GM19239 (cell line): Measurements from ENCODE around the gene MSI2.

Source experiments
- DNase-seq: peaks from one replicate; pipeline ENCODE4 v3.0.0; 2011; ENCODE audit warnings: low spot score; ENCODE audit not compliant: insufficient read length
- FAIRE-seq: peaks from 2 replicates; lab custom pipeline; 2011; peaks lifted over from hg19 to GRCh38; lab: Jason Lieb, UNC

The MSI2 gene

DNA sequence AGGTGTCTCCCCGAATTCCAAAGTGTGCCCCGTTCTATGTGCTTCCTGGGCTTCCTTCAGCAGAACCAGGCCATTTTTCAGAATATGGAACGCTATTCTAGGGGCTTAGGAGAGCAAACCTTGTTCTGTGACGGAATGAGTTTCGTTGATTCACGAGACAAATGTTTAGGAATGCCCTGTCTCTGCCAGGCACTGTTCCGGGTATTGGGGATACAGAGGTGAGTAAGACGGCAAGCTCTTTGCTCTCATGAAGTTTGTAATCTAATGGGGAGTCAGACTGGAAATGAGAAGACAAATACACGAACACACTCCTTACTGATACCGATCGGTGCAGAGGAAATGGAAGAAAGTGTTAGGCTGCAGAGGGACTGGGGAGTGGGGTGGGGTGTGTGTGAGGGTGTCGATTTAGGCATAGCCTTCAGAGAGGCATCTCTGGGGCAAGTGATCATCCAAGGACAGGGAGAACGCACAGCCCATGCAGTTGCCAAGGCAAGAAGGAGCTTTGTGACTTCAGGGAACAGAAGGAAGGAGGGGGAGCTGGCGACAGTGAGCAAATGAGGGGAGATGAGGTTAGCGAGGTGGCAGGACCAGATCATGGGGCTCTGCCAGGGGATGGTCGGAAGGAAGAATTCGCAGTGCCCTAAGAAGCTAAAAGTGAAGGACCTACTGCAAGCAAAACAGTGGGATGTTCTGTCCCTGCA is 189.6 kb downstream of the MSI2 start:
- no peak for DNase-seq
- no peak for FAIRE-seq

DNA sequence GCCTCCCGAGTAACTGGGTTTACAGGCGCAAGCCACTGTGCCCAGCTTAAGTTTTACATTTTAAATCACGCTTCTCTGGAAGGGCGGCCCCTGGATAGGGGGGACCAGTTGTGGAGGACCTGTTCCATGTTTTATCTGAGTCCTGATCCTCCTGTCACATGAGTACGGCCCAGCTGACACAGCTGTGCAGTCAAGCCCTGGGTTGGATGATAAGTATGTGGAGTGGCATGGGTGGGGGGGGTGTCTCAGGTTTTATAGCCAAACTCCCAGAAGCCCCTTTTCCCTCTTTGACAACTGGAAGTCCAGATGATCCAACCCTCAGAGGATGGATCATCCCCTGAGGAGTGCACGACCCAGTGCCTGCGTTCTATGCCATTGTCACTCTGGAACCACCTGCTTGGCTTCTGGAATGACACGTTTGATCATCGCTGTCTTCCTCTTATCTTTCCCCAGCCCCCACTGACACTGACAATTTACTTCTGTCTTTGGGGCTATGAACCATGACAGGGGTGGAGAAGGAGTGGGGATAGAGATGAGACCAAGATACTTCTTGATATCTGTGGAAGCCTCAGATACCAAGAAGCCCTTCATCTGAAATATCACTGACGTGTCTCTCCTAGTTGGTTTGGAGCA is 191.2 kb downstream of the MSI2 start:
- no peak for DNase-seq
- FAIRE-seq, result peak; percentile 49

DNA sequence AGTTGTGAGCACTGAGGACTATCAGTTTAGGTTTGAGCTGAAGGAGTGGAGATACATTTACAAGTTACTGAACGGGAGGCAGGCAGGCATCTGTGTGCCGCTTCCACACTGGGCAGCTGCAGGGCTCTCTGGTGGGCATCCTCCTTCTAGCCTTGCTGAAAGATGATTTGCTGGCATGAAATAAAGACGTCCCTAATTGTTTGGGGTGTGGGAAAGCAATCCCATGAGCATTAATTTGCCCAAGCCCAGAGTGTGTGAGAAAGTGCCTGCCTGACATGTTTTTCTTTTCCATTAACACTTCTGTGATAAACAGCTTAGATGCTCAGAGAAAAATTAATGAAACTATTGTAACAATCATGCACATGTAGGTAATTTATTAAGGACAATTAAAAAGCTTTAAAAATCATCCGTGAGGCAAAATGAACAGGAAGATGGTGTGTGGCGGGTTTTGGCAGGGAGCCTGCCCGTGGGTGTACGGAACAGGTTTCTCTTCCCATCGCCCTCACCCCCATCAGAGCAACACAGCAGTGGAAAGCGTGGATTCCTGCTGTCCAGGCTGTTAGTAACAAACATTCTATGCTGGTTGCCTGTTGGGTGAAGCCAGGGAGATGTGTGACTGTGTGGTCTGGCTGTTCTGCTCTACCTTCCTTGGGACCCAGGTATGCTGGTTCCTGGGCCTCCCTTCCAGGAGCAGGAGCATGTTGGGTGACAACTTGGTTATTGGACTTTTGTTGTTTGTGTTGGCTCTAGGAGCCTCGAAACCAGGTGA is 191.9 kb downstream of the MSI2 start:
- no peak for DNase-seq

GRCh38 chr17:57448759-57449283 is 192.5 kb downstream of the MSI2 start:
- no peak for FAIRE-seq

More for the DNA sequence above, 191.9 kb downstream of the MSI2 start:
- FAIRE-seq, result no peak

GRCh38 chr17:57451191-57451590 is 194.9 kb downstream of the MSI2 start:
- FAIRE-seq (no peak), DNase-seq (no peak)

More at GRCh38 chr17:57448759-57449283, 192.5 kb downstream of the MSI2 start:
- no peak for DNase-seq

DNA sequence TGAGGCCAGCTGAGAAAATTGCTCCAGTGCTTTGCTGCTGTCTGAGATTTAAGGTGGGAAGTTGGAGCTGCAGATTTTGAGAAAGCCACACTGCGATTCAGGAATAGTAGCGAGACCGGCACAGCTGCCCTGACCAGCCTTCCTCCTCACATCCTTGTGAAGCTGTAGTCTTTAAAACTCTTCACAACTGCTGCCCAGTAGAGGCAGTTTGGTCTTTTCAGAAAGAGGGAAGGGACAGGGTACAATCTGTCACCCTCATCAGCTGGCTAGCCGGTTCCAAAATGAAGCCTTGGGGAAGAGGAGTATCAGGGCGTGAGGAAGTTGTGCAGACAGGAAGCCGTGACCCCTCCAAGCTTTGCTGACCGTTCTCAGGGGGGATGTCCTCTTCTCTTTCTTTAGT is 195.3 kb downstream of the MSI2 start:
- DNase-seq (no peak), FAIRE-seq (no peak)

DNA sequence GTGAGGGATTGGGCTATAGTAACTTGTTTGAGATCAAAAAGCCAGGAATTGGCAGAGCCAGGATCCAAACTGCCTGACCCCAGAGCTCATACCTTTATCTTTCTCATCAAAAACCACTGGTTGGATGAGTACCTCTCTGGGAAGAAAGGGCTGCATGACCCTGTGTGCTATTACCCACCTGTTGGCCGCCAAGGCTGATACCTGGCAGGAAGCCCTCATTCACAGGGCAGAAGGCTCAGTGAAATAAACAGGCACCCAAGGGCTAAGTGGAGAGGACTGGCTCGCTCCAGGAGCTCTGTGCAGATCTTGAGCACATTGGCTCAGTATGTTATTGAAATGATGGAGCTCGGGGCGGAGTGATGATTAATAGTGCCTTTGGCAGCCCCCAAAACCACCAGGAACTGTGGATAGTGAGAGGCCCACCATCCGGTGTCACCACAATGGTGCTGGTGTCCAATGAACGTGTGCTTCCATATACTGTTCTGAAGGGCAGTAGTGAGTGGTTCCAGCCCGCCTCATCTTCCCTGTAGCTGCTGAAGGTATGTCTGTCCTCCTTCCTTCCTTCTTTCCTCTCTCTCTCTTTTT is 197.6 kb downstream of the MSI2 start:
- DNase-seq, result no peak
- FAIRE-seq, result no peak

DNA sequence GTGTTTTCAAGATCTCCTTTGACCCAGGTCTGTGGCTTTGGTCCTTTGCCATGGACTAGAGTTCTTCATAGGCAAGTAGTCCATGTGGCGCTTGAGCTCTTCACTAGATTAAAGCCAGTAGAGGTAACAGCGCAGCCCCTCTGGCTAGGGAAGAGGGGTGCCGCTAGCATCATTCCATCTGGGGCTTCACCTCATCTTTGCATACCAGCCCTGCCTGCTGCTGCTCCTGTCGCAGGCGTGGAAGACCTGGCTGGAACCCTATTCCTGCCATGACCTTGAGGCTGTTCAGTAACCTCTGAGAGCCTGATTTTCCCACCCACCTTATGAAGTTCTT is 198.4 kb downstream of the MSI2 start:
- no peak for FAIRE-seq

DNA sequence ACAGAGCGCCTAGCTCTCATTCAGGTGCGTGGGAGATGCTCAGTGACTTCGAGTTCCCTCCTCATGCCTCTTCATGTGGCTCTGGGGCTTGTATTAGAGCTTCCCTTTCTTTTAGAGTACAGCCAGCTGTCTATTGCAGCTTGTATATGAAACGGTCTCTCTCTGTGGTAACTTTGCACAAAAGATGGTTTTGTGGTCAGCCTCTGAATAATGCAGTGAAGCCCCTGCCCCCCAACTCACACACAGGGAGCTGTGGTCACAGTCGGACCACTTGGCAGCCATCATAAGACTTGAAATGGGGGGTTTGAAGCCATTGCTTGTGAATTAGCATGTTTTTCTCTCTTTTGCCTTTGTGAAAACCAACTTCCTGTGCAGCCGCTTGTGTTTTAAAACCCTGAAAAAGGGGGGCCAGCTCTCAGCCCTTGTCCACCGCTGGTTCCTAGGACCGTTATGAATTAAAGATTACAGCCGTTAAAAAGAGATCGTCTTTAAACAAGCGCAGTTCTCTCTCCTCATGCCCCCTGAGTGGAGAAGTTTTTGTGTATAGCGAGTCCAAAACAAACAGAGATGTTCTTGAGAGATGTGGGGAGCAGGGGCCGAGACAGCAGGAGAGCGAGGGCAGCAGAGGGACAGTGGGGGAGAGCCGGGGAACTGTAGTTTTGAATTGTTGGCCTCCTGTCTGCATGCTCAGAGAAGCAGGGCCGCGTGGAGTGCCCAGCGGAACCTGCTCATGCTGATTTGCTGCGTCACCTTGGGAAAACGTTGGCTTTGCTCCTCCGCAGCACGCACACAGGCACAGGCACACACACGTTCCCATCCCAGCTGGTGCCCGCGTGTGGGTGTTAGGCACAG is 199.0 kb downstream of the MSI2 start:
- FAIRE-seq (peak; percentile 90), DNase-seq (peak; percentile 52)

More for the DNA sequence above, 198.4 kb downstream of the MSI2 start:
- DNase-seq, result no peak

DNA sequence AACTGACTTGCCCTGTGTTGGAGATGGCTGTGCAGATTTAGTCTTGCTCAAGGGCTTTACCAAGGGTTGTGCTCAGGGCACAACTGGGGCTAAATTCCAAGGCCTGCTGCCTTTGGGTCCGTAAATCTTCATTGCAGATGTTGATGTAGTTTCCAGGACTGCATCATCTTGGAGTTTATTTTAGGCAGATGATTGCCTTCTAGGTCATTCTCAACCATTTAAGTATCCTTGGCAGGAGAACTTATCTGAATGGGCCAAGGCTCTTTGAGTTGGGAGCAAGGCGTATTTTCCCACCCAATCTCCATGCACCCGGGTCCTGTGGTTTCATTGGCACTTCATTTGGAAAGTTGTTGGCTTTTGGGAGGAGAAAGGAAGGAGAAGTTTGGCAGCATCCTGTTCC is 200.3 kb downstream of the MSI2 start:
- DNase-seq (no peak), FAIRE-seq (no peak)

- no peak for DNase-seq
- no peak for FAIRE-seq
These were observed 200.9 kb downstream of the MSI2 start for GRCh38 chr17:57457188-57457587.

DNA sequence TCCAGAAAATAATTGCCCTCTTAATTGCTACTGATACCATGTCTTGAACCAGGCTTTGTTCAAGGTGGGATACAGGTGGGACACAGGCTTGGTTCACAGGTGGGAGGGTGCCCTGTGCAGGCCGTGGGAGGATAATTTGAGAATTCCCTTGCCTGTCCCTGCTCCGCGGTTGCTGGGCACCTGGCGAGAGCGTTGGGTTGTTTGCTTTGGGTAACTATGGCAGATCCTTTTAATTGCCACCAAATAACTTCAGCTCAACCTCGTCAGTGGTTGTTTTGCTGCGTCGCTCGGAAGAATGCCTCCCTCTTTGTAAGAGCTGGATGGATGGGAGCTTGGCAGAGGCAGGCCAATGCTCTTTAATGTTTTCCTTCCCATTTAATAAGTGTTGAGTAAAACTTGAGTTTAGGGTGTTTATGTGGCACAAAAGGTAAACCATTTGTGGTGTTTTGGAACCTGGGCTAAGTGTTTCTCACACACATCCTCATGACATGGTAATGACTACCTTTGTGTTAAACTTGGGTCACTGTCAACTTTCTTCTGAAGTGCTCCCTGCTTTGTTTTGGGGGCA is 202.5 kb downstream of the MSI2 start:
- FAIRE-seq, result peak; percentile 71
- no peak for DNase-seq

- DNase-seq (no peak), FAIRE-seq (peak; percentile 33)
These were observed 203.1 kb downstream of the MSI2 start for GRCh38 chr17:57459286-57459915.

- FAIRE-seq (peak; percentile 47), DNase-seq (no peak)
These were observed 204.8 kb downstream of the MSI2 start for GRCh38 chr17:57461082-57461481.

DNA sequence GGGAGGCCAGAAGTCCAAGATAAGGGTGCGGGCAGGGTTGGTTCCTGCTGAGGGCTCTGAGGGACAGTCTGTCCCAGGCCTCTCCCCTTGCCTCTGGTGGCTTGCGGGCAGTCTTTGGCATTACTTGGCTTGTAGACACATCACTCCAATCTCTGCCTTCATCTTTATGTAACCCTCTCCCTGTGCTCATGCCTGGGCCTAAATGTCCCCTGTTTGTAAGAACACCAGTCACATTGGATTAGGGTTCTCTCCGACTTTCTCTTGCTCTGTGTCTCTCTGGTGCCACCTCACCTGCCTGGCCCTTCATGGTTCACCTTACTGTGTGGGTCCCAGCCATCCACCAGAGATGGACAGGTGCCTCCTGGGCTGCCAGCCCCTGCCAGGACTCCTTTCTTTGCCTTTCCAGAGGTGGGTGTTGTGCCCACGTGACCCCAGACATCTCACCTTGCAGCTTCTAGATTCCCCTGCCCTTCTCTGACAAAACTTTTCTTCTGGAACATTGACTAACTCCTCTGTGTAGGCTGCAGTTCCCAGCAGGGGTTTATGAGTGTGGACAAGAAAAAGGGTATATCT is 205.8 kb downstream of the MSI2 start:
- FAIRE-seq (no peak), DNase-seq (no peak)

DNA sequence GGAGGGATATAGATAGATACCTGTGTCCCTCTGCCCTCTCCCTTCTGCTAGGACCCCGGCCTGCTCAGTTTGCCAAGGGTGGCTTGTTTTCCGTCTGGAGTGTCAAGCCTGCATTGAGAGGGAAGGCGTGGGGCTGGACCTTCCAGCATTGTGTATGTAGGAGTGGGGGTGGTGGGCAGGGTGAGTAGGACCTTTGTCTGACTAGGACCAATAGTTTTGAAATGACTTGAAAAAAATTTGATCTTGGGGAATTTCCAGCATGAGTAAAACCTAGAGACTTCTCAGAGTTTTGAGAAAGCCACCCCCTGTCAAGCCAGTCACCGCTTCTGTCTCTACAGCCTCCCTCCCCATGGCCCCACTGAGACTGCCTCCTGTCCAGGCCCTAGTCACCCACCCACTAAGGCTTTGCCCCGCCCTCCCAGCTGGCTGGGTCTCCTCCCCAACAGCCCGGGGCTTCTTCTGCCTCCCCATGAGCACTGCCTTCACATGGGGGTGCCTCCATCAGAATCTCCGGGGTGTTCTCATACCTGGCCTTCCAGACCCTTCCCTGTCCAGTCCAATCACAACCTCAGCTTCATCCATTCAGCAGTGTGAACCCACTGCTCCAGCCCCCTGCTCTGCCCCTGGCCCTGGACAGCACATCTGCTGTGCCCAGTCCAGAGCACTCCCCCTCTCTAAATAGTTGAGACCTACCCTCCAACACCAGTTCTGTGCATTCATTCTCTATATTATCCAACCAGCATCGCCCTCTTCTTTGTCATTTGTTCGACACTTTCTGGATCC is 207.0 kb downstream of the MSI2 start:
- peak; percentile 95 for FAIRE-seq
- peak; percentile 62 for DNase-seq

GRCh38 chr17:57464191-57464864 is 208.0 kb downstream of the MSI2 start:
- no peak for DNase-seq
- no peak for FAIRE-seq
